Mucosa of rectum (tissue), 2 donors: ENCODE results near the gene DTHD1.

Experiments used
- H3K27ac ChIP-seq, 2 donors: one replicate each; pipeline ENCODE4 v1.7.0; 2013; ENCODE audit warnings: inconsistent platforms in 2 of 2, low read depth in 2 of 2, low read length in 2 of 2
- H3K27me3 ChIP-seq, 2 donors: one replicate each; pipeline ENCODE4 v1.7.0; 2013; ENCODE audit warnings: low read length in 2 of 2; ENCODE audit not compliant: control insufficient read depth in 2 of 2, insufficient read depth in 2 of 2
- H3K36me3 ChIP-seq, 2 donors: one replicate each; pipeline ENCODE4 v1.7.0; 2013; ENCODE audit warnings: low read length in 2 of 2; ENCODE audit not compliant: control insufficient read depth in 2 of 2, insufficient read depth in 2 of 2
- H3K4me1 ChIP-seq, 2 donors: one replicate each; pipeline ENCODE4 v1.7.0; 2013; ENCODE audit warnings: low read length in 2 of 2, mild to moderate bottlenecking in 1 of 2; ENCODE audit not compliant: control insufficient read depth in 2 of 2, insufficient read depth in 2 of 2
- H3K4me3 ChIP-seq, 2 donors: one replicate each; pipeline ENCODE4 v1.7.0; 2013; ENCODE audit warnings: low read length in 2 of 2
- H3K9ac ChIP-seq, 2 donors: one replicate each; pipeline ENCODE4 v1.7.0; 2013; ENCODE audit warnings: low read length in 2 of 2, low read depth in 1 of 2, mild to moderate bottlenecking in 1 of 2
- H3K9me3 ChIP-seq, 2 donors: one replicate each; pipeline ENCODE4 v1.7.0; 2013; ENCODE audit warnings: low read length in 2 of 2; ENCODE audit not compliant: control insufficient read depth in 2 of 2
- donor health status: healthy.
- donor health status: Normal muscosa, but diverticular disease.

DTHD1 gene

DNA sequence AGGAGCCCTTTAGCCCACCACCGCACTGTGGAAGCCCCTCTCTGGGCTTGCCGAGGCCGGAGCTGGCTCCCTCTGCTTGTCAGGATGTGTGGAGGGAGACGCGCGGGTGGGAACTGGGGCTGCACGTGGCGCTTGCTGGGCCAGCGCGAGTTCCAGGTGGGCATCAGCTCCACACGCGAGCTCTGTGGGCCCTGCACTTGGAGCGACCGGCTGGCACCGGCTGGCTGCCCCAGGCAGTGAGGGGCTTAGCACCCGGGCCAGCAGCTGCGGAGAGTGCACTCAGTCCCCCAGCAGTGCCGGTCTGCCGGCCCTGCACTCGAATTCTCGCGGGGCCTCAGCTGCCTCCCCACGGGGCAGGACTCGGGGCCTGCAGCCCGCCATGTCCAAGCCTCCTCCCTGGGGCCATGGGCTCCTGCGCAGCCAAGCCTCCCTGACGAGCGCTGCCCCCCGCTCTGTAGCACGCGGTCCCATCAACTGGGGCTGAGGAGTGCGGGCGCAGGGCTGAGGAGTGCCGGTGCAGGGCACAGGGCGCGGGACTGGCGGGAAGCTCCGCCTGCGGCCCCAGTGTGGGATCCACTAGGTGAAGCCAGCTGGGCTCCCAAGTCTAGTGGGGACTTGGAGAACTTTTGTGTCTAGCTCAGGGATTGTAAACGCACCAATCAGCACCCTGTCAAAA is 93.6 kb downstream of the DTHD1 start:
- no peaks in the 10 kb centered on the region for H3K36me3 ChIP-seq
- no peak overlapping the region for H3K27ac ChIP-seq
- no peaks in the 10 kb centered on the region for H3K4me1 ChIP-seq
- H3K9me3 ChIP-seq: no peaks in the 10 kb centered on the region
- H3K27me3 ChIP-seq: no peaks in the 10 kb centered on the region
- no peak overlapping the region for H3K4me3 ChIP-seq
- no peak overlapping the region for H3K9ac ChIP-seq

DNA sequence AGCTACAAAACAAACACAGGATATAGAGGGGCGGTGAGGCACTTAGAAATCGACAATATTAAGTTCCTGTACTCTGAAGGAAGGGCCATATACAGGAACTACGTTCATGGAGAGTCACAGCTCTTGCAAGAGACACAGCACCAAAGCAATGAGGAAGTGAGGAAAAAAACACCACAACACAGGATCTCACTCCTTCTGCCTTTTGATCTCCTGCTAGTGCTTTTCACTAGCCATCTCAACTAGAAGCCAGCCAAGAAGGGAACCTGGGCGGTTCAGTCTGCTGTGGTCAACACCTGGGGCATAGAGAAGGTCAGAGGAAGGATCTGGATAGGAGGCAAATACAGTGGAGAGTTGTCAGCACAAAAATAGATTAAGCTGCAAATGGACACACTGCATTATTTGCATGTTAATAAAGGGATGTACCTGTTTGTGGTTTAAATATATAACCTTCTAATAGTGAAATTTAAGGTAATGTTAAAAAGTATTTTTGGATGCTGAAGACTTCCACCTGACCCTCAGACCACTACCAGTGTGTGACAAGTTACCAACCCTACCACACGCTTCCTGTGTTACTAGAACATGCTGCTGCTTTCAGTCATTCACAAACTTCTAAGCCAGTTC is 104.6 kb downstream of the DTHD1 start:
- H3K4me1 ChIP-seq: no peaks in the 10 kb centered on the region
- no peaks in the 10 kb centered on the region for H3K9me3 ChIP-seq
- H3K27ac ChIP-seq: peak overlapping the region; percentile 2 to 29
- H3K36me3 ChIP-seq: no peaks in the 10 kb centered on the region
- H3K4me3 ChIP-seq: no peak overlapping the region
- H3K27me3 ChIP-seq: no peaks in the 10 kb centered on the region
- H3K9ac ChIP-seq: no peak overlapping the region

DNA sequence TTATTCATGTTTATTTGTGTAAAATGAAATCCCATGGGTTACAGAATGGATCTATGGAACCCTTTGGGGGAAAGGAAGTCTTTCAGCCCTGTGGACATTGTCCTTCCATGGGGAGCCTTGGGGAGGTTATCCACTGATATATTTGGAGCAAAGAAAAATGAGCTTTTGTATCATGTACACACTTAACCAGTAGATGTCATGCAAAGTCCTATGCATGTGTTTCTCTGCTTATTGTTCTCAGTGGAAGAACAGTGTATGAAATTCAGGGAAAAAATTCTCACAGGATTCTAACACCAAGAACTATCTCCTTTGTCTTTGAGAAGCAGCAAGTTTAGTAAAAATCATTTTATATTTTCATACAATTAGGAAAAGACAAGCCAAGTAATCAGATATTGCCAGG is 105.3 kb downstream of the DTHD1 start:
- Histone ChIP-seq H3K9ac (no peak overlapping the region), H3K27me3 (no peaks in the 10 kb centered on the region), H3K9me3 (no peaks in the 10 kb centered on the region), H3K27ac (no peak overlapping the region), H3K4me1 (no peaks in the 10 kb centered on the region), H3K4me3 (no peak overlapping the region), H3K36me3 (no peaks in the 10 kb centered on the region)

DNA sequence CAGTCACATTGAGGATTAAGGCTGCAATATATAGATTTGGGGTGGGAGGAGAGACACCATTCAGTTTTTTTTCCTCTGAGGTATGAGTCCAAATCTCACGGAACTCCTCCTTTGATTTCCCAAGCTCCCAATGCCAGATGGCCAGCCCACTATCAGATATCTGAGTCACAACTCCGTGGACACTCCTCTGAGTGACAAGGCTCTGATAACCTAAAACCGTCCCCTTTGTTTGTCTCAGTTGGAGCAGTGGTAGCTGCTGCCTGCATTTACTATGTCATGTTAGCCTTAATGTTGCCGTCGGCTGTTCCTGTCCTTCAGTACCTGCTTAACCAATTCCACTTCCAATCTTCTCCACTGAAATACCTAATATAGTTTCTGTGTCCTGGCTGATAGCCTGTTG is 107.3 kb downstream of the DTHD1 start:
- H3K9ac ChIP-seq: no peak overlapping the region
- no peaks in the 10 kb centered on the region for H3K36me3 ChIP-seq
- H3K4me1 ChIP-seq: no peaks in the 10 kb centered on the region
- H3K4me3 ChIP-seq: no peak overlapping the region
- no peak overlapping the region for H3K27ac ChIP-seq
- no peaks in the 10 kb centered on the region for H3K27me3 ChIP-seq
- H3K9me3 ChIP-seq: no peaks in the 10 kb centered on the region

DNA sequence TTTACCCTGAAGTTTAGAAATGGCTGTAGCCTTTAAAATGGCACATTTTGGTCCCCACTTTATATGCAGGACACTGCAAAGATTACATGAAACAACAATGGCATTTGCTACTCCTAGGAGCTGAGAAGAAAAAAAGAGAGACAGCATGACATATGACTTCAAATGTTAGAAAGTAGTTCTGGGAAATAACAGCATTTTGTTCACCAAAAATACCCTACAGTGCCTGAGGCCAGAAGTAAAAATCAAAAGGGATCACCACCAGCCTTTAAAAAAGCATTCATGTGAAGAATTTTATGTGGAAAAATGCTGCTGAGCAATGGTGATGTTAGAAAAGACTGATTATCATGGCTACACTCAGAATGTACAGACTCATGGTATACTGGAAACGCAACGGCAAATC is 110.0 kb downstream of the DTHD1 start:
- H3K9ac ChIP-seq: no peak overlapping the region
- H3K4me1 ChIP-seq: no peaks in the 10 kb centered on the region

DNA sequence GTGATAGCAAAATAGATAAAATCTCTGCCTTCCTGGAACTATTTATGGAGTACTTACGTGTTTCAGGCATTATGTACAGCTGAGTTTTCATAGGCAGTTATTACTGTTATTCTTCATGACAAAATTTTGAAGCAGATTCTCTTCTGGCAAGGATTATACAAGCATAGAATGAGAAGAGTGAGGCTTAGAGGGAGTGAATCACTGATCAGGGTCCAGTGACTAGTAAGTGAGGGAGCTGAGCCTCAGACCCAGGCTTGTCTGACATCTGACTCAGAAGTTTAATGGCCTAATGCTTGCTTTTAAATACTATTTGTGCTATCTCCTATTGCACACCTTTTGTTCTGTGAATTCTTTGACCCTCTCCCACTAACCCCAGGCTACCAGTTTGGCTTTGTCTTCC is 110.6 kb downstream of the DTHD1 start:
- no peak overlapping the region for H3K9ac ChIP-seq
- no peak overlapping the region for H3K27ac ChIP-seq
- H3K27me3 ChIP-seq: no peaks in the 10 kb centered on the region
- H3K36me3 ChIP-seq: no peaks in the 10 kb centered on the region
- H3K4me1 ChIP-seq: no peaks in the 10 kb centered on the region
- H3K9me3 ChIP-seq: no peaks in the 10 kb centered on the region
- no peak overlapping the region for H3K4me3 ChIP-seq

More for the DNA sequence above, 110.0 kb downstream of the DTHD1 start:
- H3K9me3 ChIP-seq: no peaks in the 10 kb centered on the region
- H3K4me3 ChIP-seq: no peak overlapping the region
- no peaks in the 10 kb centered on the region for H3K27me3 ChIP-seq
- H3K27ac ChIP-seq: no peak overlapping the region
- no peaks in the 10 kb centered on the region for H3K36me3 ChIP-seq

DNA sequence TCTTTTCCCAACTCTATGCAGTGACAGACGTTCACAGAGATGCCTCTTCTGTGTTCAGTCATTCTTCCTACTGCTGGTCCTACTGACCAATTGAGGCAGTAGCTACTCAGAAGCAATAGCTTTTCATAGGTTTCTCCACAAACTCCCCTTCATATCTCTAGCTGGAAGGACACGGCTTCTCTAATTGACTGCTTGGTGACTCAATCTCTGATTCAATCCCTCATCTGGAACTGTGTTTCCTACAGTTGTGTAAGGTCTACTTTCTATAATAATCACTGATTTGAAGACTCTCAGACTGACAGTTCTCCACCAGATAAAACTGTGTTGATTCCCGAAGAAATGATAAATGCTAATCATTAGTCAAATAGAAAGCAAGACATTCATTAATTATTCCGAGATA is 111.5 kb downstream of the DTHD1 start:
- H3K4me3 ChIP-seq: no peak overlapping the region
- H3K27me3 ChIP-seq: no peaks in the 10 kb centered on the region
- no peak overlapping the region for H3K27ac ChIP-seq
- H3K4me1 ChIP-seq: no peaks in the 10 kb centered on the region
- H3K36me3 ChIP-seq: no peaks in the 10 kb centered on the region
- no peak overlapping the region for H3K9ac ChIP-seq
- no peaks in the 10 kb centered on the region for H3K9me3 ChIP-seq
